Nephron progenitor cell (in vitro differentiated cells): ENCODE results near the gene MUC4.
"Not testable (repeated sequence)": the region's sequence is repeated elsewhere in the genome, so short reads cannot be mapped to it uniquely, and the experiment has no call there.

ENCODE experiments used
- DNase-seq: peaks from one replicate; pipeline ENCODE4 v3.0.0; 2021
- H3K27ac Mint-ChIP-seq: 2 replicates; pipeline ENCODE4 v1.8.0; 2021; ENCODE audit warnings: mild to moderate bottlenecking, moderate library complexity, mixed read lengths
- H3K27me3 Mint-ChIP-seq: 2 replicates; pipeline ENCODE4 v1.8.0; 2021; ENCODE audit warnings: mild to moderate bottlenecking, low read depth, mixed read lengths; ENCODE audit not compliant: poor library complexity
- H3K36me3 Mint-ChIP-seq: 2 replicates; pipeline ENCODE4 v1.8.0; 2021; ENCODE audit warnings: low read depth, mixed read lengths
- H3K4me1 Mint-ChIP-seq: 2 replicates; pipeline ENCODE4 v1.8.0; 2021; ENCODE audit warnings: mixed read lengths
- H3K4me3 Mint-ChIP-seq: 2 replicates; pipeline ENCODE4 v1.8.0; 2021; ENCODE audit warnings: mild to moderate bottlenecking, moderate library complexity, mixed read lengths
- H3K9me3 Mint-ChIP-seq: 2 replicates; pipeline ENCODE4 v1.8.0; 2021; ENCODE audit warnings: mild to moderate bottlenecking, moderate library complexity, mixed read lengths
- TF ChIP-seq, protein P1 (sequence below): fragments of 200-600 bp; sonication (generic); IDR thresholded peaks from 2 replicates; pipeline ENCODE4 v1.5.0; 2021; ENCODE audit warnings: antibody characterized with exemption

Gene MUC4

DNA sequence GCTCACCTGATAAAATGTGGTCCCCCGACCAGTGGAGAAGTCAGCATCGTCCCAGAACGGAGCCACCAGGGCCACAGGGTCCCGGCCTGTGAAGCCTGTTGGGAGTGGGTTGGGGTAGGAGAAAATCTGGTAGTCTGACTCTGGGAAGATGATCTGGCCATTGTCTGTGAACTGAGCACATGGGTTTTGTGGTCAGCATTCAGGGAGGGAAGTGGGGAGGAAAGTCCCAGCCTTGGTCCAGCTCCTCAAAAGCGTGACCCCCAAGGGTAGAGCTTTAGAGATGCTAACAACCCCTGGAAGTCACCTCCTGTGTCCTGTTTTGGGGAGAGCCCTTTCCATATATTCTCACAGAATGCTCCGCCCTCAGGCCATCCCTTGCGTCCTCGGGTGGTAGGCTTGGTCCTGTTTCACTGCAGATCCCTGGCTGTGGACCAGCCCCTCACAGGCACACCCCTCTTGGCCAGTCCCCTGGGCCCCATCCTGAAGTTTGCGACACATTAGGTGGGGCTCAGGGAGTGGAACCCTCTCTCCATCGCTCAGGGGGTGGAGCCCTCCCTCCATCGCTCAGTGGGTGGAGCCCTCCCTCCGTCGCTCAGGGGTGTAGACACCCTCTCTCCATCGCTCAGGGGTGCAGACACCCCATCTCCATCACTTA is 40.0 kb downstream of the MUC4 start:
- Mint-ChIP-seq H3K9me3 (peaks cover 23% of the 10 kb centered on the region), H3K4me3 (no peak overlapping the region), H3K27me3 (peaks cover 7% of the 10 kb centered on the region), H3K4me1 (peaks cover 5% of the 10 kb centered on the region), H3K27ac (no peak overlapping the region), H3K36me3 (no peaks in the 10 kb centered on the region)
- TF ChIP-seq, protein P1, sequence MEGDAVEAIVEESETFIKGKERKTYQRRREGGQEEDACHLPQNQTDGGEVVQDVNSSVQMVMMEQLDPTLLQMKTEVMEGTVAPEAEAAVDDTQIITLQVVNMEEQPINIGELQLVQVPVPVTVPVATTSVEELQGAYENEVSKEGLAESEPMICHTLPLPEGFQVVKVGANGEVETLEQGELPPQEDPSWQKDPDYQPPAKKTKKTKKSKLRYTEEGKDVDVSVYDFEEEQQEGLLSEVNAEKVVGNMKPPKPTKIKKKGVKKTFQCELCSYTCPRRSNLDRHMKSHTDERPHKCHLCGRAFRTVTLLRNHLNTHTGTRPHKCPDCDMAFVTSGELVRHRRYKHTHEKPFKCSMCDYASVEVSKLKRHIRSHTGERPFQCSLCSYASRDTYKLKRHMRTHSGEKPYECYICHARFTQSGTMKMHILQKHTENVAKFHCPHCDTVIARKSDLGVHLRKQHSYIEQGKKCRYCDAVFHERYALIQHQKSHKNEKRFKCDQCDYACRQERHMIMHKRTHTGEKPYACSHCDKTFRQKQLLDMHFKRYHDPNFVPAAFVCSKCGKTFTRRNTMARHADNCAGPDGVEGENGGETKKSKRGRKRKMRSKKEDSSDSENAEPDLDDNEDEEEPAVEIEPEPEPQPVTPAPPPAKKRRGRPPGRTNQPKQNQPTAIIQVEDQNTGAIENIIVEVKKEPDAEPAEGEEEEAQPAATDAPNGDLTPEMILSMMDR, result no peak
- DNase-seq, result no peak

DNA sequence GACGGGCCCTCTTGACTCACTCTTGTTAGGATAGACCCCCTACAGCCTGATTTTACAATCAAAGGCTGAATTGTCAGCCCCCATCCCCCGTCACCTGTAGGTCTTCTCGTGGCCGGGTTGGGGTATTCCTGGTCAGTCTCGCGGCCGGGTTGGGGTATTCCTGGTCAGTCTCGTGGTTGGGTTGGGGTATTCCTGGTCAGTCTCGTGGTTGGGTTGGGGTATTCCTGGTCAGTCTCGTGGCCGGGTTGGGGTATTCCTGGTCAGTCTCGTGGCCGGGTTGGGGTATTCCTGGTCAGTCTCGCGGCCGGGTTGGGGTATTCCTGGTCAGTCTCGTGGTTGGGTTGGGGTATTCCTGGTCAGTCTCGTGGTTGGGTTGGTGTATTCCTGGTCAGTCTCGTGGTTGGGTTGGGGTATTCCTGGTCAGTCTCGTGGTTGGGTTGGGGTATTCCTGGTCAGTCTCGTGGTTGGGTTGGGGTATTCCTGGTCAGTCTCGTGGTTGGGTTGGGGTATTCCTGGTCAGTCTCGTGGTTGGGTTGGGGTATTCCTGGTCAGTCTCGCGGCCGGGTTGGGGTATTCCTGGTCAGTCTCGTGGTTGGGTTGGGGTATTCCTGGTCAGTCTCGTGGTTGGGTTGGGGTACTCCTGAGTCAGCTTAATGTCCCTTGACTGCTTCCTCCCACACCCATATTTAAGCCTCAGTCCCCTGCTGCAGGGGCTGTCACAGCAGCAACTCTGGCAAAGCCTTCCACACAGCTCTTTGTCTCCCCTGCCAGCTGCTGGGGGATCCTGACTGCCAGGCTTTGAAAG is 40.7 kb downstream of the MUC4 start:
- H3K4me3 Mint-ChIP-seq, H3K36me3 Mint-ChIP-seq, H3K27me3 Mint-ChIP-seq, H3K4me1 Mint-ChIP-seq, DNase-seq, H3K27ac Mint-ChIP-seq: not testable (repeated sequence)
- H3K9me3 Mint-ChIP-seq, result peaks cover 23% of the 10 kb centered on the region

DNA sequence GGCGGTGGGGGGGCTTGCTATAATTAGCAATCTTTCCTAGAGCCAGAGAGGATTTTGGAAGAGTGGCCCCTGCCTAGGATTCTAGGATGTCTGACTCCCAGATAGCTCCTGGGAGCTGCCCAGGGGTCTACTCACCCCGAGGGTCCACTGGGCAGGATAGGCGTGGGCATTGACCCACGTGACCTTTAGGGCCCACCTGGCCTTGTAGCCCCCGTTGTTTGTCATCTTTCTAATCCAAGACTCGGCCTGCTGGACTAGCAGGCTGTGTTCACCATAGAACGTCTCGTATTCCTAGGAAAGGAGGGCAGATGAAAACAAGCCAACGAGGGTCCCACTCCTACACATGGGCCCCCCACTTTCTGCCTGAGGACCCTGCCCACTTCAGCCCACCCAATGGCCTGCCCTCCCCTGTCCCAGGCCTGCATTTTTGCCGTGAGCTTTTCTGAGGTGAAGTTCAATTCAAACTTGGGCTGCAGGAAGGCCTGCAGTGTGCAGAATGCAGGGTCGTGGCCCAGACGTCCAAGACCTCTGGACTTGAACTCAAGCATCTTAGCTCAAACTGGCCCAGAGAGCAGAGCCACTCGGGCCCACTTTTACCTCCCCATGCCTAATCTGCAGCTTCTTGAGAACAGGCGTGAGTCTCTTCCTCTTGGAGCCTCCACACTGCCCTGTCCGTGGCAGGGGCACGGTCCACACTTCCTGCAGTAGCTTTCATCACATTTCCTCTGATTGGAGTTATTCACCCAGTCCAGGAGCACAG is 41.5 kb downstream of the MUC4 start:
- TF ChIP-seq, protein P1, result no peak
- no peak overlapping the region for H3K27ac Mint-ChIP-seq
- H3K4me3 Mint-ChIP-seq, result no peak overlapping the region
- H3K27me3 Mint-ChIP-seq, result peaks cover 7% of the 10 kb centered on the region
- H3K4me1 Mint-ChIP-seq, result peaks cover 5% of the 10 kb centered on the region
- H3K36me3 Mint-ChIP-seq, result no peaks in the 10 kb centered on the region
- DNase-seq, result no peak
- H3K9me3 Mint-ChIP-seq, result peaks cover 23% of the 10 kb centered on the region

DNA sequence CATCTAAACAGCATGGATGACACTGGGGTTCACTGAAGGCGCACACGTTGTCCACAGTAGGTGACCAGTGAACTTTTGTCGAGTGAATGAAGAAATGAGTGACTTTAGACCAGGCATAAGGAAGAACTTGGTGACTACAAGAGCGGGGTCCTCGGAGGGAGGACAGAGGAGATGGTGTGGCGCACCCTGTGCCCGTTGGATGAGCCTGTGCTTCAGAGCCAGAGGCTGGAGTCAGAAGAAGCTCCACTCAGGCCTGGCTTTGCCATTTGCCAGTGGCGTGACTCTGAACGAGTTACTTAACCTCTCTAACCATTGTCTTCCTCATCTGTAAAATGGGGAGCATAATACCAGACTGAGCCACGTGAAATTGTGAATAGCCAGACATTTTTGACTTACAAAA is 42.2 kb downstream of the MUC4 start:
- H3K27me3 Mint-ChIP-seq, result peaks cover 10% of the 10 kb centered on the region

DNA sequence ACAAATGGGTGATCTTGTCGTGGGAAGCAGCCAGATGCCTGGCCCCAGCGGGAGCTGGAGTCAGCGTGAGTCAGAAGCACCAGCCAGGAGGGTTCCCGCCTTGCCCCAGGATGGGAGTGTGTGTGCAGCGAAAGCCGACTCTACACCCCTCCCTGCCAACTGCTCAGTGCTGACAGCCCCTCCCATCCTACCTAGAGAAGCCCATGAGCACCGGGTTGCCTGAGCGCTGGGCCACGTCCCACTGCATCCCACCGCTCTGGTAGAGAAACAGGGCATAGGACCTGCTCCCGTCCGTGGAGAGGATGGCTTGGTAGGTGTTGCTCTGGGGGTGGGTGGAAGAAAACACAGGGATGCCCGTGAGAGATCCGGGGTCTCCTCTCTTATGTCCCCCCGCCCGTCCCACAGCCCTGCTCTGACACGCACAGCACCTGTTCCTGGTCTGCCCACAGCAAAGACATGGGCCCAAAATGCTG is 42.9 kb downstream of the MUC4 start:
- no peaks in the 10 kb centered on the region for H3K36me3 Mint-ChIP-seq
- no peak for DNase-seq
- H3K4me1 Mint-ChIP-seq, result peaks cover 14% of the 10 kb centered on the region
- TF ChIP-seq, protein P1, result no peak
- peaks cover 11% of the 10 kb centered on the region for H3K27me3 Mint-ChIP-seq
- H3K27ac Mint-ChIP-seq, result no peak overlapping the region
- peaks cover 23% of the 10 kb centered on the region for H3K9me3 Mint-ChIP-seq
- H3K4me3 Mint-ChIP-seq, result no peak overlapping the region

More for the DNA sequence above, 42.2 kb downstream of the MUC4 start:
- Mint-ChIP-seq H3K36me3 (no peaks in the 10 kb centered on the region), H3K9me3 (peaks cover 23% of the 10 kb centered on the region), H3K4me3 (no peak overlapping the region), H3K27ac (no peak overlapping the region), H3K4me1 (peaks cover 7% of the 10 kb centered on the region)
- TF ChIP-seq, protein P1, result no peak
- DNase-seq, result no peak

DNA sequence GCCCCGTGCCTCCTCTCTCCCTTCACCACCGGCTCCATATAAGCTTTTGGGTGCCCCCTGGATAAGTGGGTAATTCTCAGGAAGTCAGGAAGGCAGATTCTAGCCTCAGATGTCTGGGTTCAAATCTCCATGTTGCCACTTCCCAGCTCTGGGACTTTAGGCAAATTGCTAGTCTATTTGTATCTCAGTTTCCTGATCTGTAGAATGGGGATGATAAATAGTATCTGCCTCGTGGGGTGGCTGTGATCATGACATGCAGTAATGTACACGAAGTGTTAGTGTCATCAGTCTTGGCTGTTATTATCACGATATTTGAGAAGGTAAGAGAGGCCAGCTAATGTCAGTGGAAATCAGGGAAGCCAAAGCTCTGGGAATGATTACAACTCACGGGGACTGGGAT is 43.3 kb downstream of the MUC4 start:
- peaks cover 11% of the 10 kb centered on the region for H3K27me3 Mint-ChIP-seq
- DNase-seq, result no peak
- TF ChIP-seq, protein P1, result no peak
- no peaks in the 10 kb centered on the region for H3K36me3 Mint-ChIP-seq
- no peak overlapping the region for H3K27ac Mint-ChIP-seq
- H3K4me1 Mint-ChIP-seq, result peaks cover 18% of the 10 kb centered on the region
- H3K9me3 Mint-ChIP-seq, result peaks cover 20% of the 10 kb centered on the region
- H3K4me3 Mint-ChIP-seq, result no peak overlapping the region
